HEK293 (cell line): ENCODE results near the gene RNF34.
A peak's percentile ranks its signal among the peaks of the same experiment; 100 is the strongest.

Experiments used
- CTCF ChIA-PET: fragments of 350-600 bp; formaldehyde crosslinking; extraction: SDS; loops from one replicate; lab custom pipeline; 2021; ENCODE audit warnings: antibody characterized with exemption; lab: Yijun Ruan, JAX
- POLR2A ChIA-PET: fragments of 300-600 bp; formaldehyde crosslinking; extraction: SDS; loops from one replicate; lab custom pipeline; 2020; ENCODE audit warnings: antibody characterized with exemption, inconsistent platforms; lab: Yijun Ruan, JAX
- H3K27ac ChIP-seq: fragments of 200-500 bp; sonication (Bioruptor generic); 2 replicates; pipeline ENCODE4 v1.5.1; 2014; ENCODE audit warnings: low read depth, low read length, control low read depth, inconsistent platforms; ENCODE audit errors: extremely low read depth
- H3K36me3 ChIP-seq, 2 experiments: fragments of 200-500 bp in 1 of 2; sonication (Bioruptor generic) in 1 of 2; 1 replicate in 1 of 2; 2 replicates in 1 of 2; pipeline ENCODE4 v1.5.1; 2014 to 2017; ENCODE audit warnings: inconsistent platforms in 2 of 2, low read length in 2 of 2; ENCODE audit not compliant: control insufficient read depth in 2 of 2, insufficient read depth in 1 of 2
- H3K4me1 ChIP-seq: fragments of 200-500 bp; sonication (Bioruptor generic); 2 replicates; pipeline ENCODE4 v1.5.1; 2014; ENCODE audit warnings: mild to moderate bottlenecking, low read length, inconsistent platforms; ENCODE audit not compliant: control insufficient read depth, insufficient read depth
- H3K4me3 ChIP-seq: 2 replicates; pipeline ENCODE4 v1.5.1; 2011; ENCODE audit warnings: low read depth, mild to moderate bottlenecking, control low read depth, low read length, moderate library complexity
- H3K9me3 ChIP-seq: fragments of 200-500 bp; sonication (Bioruptor generic); 2 replicates; pipeline ENCODE4 v1.5.1; 2014; ENCODE audit warnings: low read depth, low read length, inconsistent platforms; ENCODE audit not compliant: control insufficient read depth, insufficient read depth
- IKZF3 ChIP-seq: fragments of 450-650 bp; IDR thresholded peaks from 2 replicates; pipeline ENCODE4 v1.5.0; 2018; ENCODE audit warnings: missing biosample characterization, mild to moderate bottlenecking, missing genetic modification characterization, moderate library complexity
- KLF1 ChIP-seq: fragments of 450-650 bp; formaldehyde crosslinking; IDR thresholded peaks from 2 replicates; pipeline ENCODE4 v1.5.1; 2016; ENCODE audit warnings: missing biosample characterization, missing genetic modification characterization
- OVOL3 ChIP-seq: fragments of 450-650 bp; formaldehyde crosslinking; IDR thresholded peaks from 2 replicates; pipeline ENCODE4 v1.5.1; 2016; ENCODE audit warnings: missing biosample characterization, missing genetic modification characterization
- RBAK ChIP-seq: fragments of 450-650 bp; formaldehyde crosslinking; IDR thresholded peaks from 2 replicates; pipeline ENCODE4 v1.5.1; 2016; ENCODE audit warnings: missing biosample characterization, missing genetic modification characterization
- SCRT1 ChIP-seq: fragments of 450-650 bp; formaldehyde crosslinking; IDR thresholded peaks from 2 replicates; pipeline ENCODE4 v1.5.1; 2016; ENCODE audit warnings: missing biosample characterization, missing genetic modification characterization, borderline replicate concordance
- SP3 ChIP-seq: fragments of 450-650 bp; formaldehyde crosslinking; IDR thresholded peaks from 2 replicates; pipeline ENCODE4 v1.5.1; 2016; ENCODE audit warnings: missing biosample characterization, missing genetic modification characterization
- YY1 ChIP-seq: fragments of 450-650 bp; formaldehyde crosslinking; IDR thresholded peaks from 2 replicates; pipeline ENCODE4 v1.5.1; 2018; ENCODE audit warnings: missing biosample characterization, missing genetic modification characterization
- YY2 ChIP-seq: fragments of 450-650 bp; formaldehyde crosslinking; IDR thresholded peaks from 2 replicates; pipeline ENCODE4 v1.5.1; 2016; ENCODE audit warnings: missing biosample characterization, missing genetic modification characterization
- ZBTB1 ChIP-seq: fragments of 450-650 bp; formaldehyde crosslinking; IDR thresholded peaks from 2 replicates; pipeline ENCODE4 v1.5.1; 2016; ENCODE audit warnings: missing biosample characterization, missing genetic modification characterization
- ZBTB7A ChIP-seq: fragments of 450-650 bp; formaldehyde crosslinking; IDR thresholded peaks from 2 replicates; pipeline ENCODE4 v1.5.1; 2016; ENCODE audit warnings: low read depth, missing biosample characterization, missing genetic modification characterization
- ZFP69B ChIP-seq: fragments of 450-650 bp; formaldehyde crosslinking; IDR thresholded peaks from 2 replicates; pipeline ENCODE4 v1.5.1; 2016; ENCODE audit warnings: missing biosample characterization, missing genetic modification characterization
- ZNF133 ChIP-seq: fragments of 450-650 bp; formaldehyde crosslinking; IDR thresholded peaks from 2 replicates; pipeline ENCODE4 v1.5.1; 2016; ENCODE audit warnings: missing biosample characterization, missing genetic modification characterization
- ZNF2 ChIP-seq: fragments of 450-650 bp; formaldehyde crosslinking; IDR thresholded peaks from 2 replicates; pipeline ENCODE4 v1.5.1; 2016; ENCODE audit warnings: missing biosample characterization, missing genetic modification characterization
- ZNF202 ChIP-seq: fragments of 450-650 bp; formaldehyde crosslinking; IDR thresholded peaks from 2 replicates; pipeline ENCODE4 v1.5.1; 2016; ENCODE audit warnings: missing biosample characterization, missing genetic modification characterization, borderline replicate concordance
- ZNF223 ChIP-seq: fragments of 450-650 bp; formaldehyde crosslinking; IDR thresholded peaks from 2 replicates; pipeline ENCODE4 v1.5.1; 2016; ENCODE audit warnings: missing biosample characterization, missing genetic modification characterization
- ZNF341 ChIP-seq: fragments of 450-650 bp; formaldehyde crosslinking; IDR thresholded peaks from 2 replicates; pipeline ENCODE4; 2016; ENCODE audit warnings: low read depth, missing biosample characterization, missing genetic modification characterization
- ZNF510 ChIP-seq: fragments of 450-650 bp; formaldehyde crosslinking; IDR thresholded peaks from 2 replicates; pipeline ENCODE4 v1.5.1; 2018; ENCODE audit warnings: mild to moderate bottlenecking, missing genetic modification characterization, missing biosample characterization; ENCODE audit not compliant: insufficient replicate concordance
- ZNF514 ChIP-seq: fragments of 450-650 bp; formaldehyde crosslinking; IDR thresholded peaks from 2 replicates; pipeline ENCODE4 v1.5.1; 2016; ENCODE audit warnings: missing biosample characterization, missing genetic modification characterization
- ZNF549 ChIP-seq: fragments of 450-650 bp; IDR thresholded peaks from 2 replicates; pipeline ENCODE4 v1.5.1; 2018; ENCODE audit warnings: missing biosample characterization, missing genetic modification characterization, mild to moderate bottlenecking, inconsistent platforms, moderate library complexity
- ZNF660 ChIP-seq: fragments of 450-650 bp; IDR thresholded peaks from 2 replicates; pipeline ENCODE4 v1.5.1; 2018; ENCODE audit warnings: missing biosample characterization, mild to moderate bottlenecking, missing genetic modification characterization
- ZNF768 ChIP-seq: fragments of 450-650 bp; formaldehyde crosslinking; IDR thresholded peaks from 2 replicates; pipeline ENCODE4 v1.5.1; 2018; ENCODE audit warnings: missing biosample characterization, mild to moderate bottlenecking, missing genetic modification characterization
- ZNF776 ChIP-seq: fragments of 450-650 bp; formaldehyde crosslinking; IDR thresholded peaks from 2 replicates; pipeline ENCODE4 v1.5.0; 2017; ENCODE audit warnings: missing biosample characterization, missing genetic modification characterization, borderline replicate concordance
- TF ChIP-seq, protein P1 (sequence below): fragments of 450-650 bp; formaldehyde crosslinking; IDR thresholded peaks from 2 replicates; pipeline ENCODE4 v1.5.1; 2016; ENCODE audit warnings: missing biosample characterization, missing genetic modification characterization
- TF ChIP-seq, protein P2 (sequence below): fragments of 450-650 bp; formaldehyde crosslinking; IDR thresholded peaks from 2 replicates; pipeline ENCODE4 v1.5.1; 2016; ENCODE audit warnings: missing biosample characterization, missing genetic modification characterization
- TF ChIP-seq, protein P3 (sequence below): fragments of 450-650 bp; formaldehyde crosslinking; IDR thresholded peaks from 2 replicates; pipeline ENCODE4 v1.5.1; 2016; ENCODE audit warnings: missing biosample characterization, missing genetic modification characterization
- TF ChIP-seq, protein P4 (sequence below): fragments of 450-650 bp; formaldehyde crosslinking; IDR thresholded peaks from 2 replicates; pipeline ENCODE4 v1.5.1; 2016; ENCODE audit warnings: missing biosample characterization, missing genetic modification characterization
- TF ChIP-seq, protein P5 (sequence below): fragments of 450-650 bp; formaldehyde crosslinking; IDR thresholded peaks from 2 replicates; pipeline ENCODE4 v1.5.1; 2016; ENCODE audit warnings: missing biosample characterization, missing genetic modification characterization
- TF ChIP-seq, protein P6 (sequence below): fragments of 450-650 bp; formaldehyde crosslinking; IDR thresholded peaks from 2 replicates; pipeline ENCODE4 v1.5.1; 2016; ENCODE audit warnings: missing biosample characterization, missing genetic modification characterization

Gene RNF34

DNA sequence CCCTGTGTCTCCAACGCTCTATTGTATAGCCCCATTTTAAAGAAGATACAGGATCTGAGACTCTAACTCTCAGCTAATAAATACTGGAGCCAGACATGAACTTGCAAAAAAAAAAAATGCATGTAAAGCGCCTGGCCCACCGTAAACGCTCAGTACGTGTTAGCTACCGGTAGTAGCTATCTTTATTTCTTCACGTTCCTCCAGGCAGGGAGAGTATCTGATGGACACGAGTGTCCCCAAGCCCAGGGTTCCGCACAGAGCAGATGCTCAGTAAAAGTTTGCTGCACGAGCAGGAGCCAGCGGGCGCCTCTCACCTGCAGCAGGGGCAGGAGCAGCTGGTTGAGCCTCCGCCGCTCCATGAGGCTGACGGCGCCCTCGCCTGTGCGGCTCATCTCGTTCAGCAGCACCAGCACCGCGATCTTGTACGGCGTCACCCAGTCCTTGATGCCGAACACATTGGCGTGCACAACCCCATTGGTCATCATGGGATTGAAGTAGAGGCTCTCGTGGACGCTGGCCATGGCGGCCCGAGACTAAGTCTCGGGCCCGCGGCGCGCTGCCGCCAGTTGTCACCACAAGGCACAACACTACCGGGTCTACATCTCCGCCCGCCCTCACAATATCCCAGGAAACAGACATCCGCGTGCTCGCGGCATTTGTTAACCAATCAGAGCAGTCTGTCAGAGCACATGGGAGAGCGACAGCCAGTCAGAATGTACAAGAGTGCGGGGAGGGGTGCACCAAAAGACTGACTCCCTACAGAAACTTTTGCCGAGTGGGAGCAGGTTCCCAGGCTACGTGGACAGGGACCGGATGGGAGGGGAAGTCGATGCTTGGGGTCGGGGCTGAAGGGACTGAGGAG is 47.9 kb upstream of the RNF34 start, which contains the start of gene ANAPC5:
ANAPC5 (minus strand) TSS at position 592 of the 862 bp plus-strand sequence; CDS start at position 521, 71 bp downstream.
- CTCF ChIA-PET: interaction anchor here (0.6 to 4.9 kb wide), 5 partner anchors 14 to 127 kb away, joined by 3 to 33 read pairs (median 3); no protein-coding TSS in a partner anchor
- H3K4me1 ChIP-seq: no peaks in the 10 kb centered on the region
- POLR2A ChIA-PET: interaction anchor here (0.6 to 2.8 kb wide), 17 partner anchors 12 to 336 kb away, joined by 3 to 65 read pairs (median 5); partner anchors contain the start of genes CAMKK2 and RNF34
- H3K4me3 ChIP-seq: peak within 1 kb of the TSS; percentile 93
- peak within 1 kb of the TSS; percentile 72 for H3K27ac ChIP-seq
- H3K9me3 ChIP-seq: no peaks in the 10 kb centered on the region
- peaks cover 5 to 12% of the 10 kb centered on the region in 2 experiments; a peak in 2 of 3 replicates for H3K36me3 ChIP-seq
- peak; percentile 87 for TF ChIP-seq ZNF341
- TF ChIP-seq ZNF768 (tag by site-specific recombination): no peak
- TF ChIP-seq, protein P1, sequence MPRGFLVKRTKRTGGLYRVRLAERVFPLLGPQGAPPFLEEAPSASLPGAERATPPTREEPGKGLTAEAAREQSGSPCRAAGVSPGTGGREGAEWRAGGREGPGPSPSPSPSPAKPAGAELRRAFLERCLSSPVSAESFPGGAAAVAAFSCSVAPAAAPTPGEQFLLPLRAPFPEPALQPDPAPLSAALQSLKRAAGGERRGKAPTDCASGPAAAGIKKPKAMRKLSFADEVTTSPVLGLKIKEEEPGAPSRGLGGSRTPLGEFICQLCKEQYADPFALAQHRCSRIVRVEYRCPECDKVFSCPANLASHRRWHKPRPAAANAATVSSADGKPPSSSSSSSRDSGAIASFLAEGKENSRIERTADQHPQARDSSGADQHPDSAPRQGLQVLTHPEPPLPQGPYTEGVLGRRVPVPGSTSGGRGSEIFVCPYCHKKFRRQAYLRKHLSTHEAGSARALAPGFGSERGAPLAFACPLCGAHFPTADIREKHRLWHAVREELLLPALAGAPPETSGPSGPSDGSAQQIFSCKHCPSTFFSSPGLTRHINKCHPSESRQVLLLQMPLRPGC: peak; percentile 91
- peak; percentile 89 for TF ChIP-seq ZNF660 (tag by site-specific recombination)
- TF ChIP-seq, protein P2, sequence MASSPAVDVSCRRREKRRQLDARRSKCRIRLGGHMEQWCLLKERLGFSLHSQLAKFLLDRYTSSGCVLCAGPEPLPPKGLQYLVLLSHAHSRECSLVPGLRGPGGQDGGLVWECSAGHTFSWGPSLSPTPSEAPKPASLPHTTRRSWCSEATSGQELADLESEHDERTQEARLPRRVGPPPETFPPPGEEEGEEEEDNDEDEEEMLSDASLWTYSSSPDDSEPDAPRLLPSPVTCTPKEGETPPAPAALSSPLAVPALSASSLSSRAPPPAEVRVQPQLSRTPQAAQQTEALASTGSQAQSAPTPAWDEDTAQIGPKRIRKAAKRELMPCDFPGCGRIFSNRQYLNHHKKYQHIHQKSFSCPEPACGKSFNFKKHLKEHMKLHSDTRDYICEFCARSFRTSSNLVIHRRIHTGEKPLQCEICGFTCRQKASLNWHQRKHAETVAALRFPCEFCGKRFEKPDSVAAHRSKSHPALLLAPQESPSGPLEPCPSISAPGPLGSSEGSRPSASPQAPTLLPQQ (tag by site-specific recombination): peak; percentile 75; the same call in 1 of the 2 replicates
- no peak for TF ChIP-seq ZNF549 (tag by site-specific recombination)
- peak; percentile 98 for TF ChIP-seq ZNF510 (tag by site-specific recombination)
- peak; percentile 82 for TF ChIP-seq YY2 (tag by site-specific recombination)
- TF ChIP-seq ZFP69B (tag by site-specific recombination): peak; percentile 77
- TF ChIP-seq ZNF514: no peak
- TF ChIP-seq ZNF223 (tag by site-specific recombination): no peak
- TF ChIP-seq ZBTB7A (tag by site-specific recombination): 0 out of 2 replicates have a peak, but pooled peaks have one; percentile 24
- TF ChIP-seq YY1 (tag by site-specific recombination): peak; percentile 75
- TF ChIP-seq, protein P3, sequence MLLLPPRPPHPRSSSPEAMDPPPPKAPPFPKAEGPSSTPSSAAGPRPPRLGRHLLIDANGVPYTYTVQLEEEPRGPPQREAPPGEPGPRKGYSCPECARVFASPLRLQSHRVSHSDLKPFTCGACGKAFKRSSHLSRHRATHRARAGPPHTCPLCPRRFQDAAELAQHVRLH: peak; percentile 98
- no peak for TF ChIP-seq ZNF202 (tag by site-specific recombination)
- TF ChIP-seq ZBTB1 (tag by site-specific recombination): 0 out of 2 replicates have a peak, but pooled peaks have one; percentile 41
- TF ChIP-seq, protein P4, sequence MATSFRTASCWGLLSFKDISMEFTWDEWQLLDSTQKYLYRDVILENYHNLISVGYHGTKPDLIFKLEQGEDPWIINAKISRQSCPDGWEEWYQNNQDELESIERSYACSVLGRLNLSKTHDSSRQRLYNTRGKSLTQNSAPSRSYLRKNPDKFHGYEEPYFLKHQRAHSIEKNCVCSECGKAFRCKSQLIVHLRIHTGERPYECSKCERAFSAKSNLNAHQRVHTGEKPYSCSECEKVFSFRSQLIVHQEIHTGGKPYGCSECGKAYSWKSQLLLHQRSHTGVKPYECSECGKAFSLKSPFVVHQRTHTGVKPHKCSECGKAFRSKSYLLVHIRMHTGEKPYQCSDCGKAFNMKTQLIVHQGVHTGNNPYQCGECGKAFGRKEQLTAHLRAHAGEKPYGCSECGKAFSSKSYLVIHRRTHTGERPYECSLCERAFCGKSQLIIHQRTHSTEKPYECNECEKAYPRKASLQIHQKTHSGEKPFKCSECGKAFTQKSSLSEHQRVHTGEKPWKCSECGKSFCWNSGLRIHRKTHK (tag by site-specific recombination): no peak
- no peak for TF ChIP-seq RBAK (tag by site-specific recombination)
- peak; percentile 91 for TF ChIP-seq ZNF2 (tag by site-specific recombination)
- TF ChIP-seq SCRT1 (tag by site-specific recombination): no peak
- peak; percentile 17; the same call in 1 of the 2 replicates for TF ChIP-seq ZNF133
- no peak for TF ChIP-seq ZNF776 (tag by site-specific recombination)
- TF ChIP-seq KLF1 (tag by site-specific recombination): peak; percentile 52
- TF ChIP-seq SP3: peak; percentile 91
- TF ChIP-seq, protein P5, sequence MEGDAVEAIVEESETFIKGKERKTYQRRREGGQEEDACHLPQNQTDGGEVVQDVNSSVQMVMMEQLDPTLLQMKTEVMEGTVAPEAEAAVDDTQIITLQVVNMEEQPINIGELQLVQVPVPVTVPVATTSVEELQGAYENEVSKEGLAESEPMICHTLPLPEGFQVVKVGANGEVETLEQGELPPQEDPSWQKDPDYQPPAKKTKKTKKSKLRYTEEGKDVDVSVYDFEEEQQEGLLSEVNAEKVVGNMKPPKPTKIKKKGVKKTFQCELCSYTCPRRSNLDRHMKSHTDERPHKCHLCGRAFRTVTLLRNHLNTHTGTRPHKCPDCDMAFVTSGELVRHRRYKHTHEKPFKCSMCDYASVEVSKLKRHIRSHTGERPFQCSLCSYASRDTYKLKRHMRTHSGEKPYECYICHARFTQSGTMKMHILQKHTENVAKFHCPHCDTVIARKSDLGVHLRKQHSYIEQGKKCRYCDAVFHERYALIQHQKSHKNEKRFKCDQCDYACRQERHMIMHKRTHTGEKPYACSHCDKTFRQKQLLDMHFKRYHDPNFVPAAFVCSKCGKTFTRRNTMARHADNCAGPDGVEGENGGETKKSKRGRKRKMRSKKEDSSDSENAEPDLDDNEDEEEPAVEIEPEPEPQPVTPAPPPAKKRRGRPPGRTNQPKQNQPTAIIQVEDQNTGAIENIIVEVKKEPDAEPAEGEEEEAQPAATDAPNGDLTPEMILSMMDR (tag by site-specific recombination): peak; percentile 62; the same call in 1 of the 2 replicates
- TF ChIP-seq OVOL3 (tag by site-specific recombination): peak; percentile 74; the same call in 1 of the 2 replicates
- TF ChIP-seq, protein P6, sequence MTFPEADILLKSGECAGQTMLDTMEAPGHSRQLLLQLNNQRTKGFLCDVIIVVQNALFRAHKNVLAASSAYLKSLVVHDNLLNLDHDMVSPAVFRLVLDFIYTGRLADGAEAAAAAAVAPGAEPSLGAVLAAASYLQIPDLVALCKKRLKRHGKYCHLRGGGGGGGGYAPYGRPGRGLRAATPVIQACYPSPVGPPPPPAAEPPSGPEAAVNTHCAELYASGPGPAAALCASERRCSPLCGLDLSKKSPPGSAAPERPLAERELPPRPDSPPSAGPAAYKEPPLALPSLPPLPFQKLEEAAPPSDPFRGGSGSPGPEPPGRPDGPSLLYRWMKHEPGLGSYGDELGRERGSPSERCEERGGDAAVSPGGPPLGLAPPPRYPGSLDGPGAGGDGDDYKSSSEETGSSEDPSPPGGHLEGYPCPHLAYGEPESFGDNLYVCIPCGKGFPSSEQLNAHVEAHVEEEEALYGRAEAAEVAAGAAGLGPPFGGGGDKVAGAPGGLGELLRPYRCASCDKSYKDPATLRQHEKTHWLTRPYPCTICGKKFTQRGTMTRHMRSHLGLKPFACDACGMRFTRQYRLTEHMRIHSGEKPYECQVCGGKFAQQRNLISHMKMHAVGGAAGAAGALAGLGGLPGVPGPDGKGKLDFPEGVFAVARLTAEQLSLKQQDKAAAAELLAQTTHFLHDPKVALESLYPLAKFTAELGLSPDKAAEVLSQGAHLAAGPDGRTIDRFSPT (tag by site-specific recombination): no peak
- peak; percentile 96 for TF ChIP-seq IKZF3 (tag by site-specific recombination)
